Panc1 (cell line): ENCODE measurements around the gene UNC119B.

Source experiments
- POLR2AphosphoS5 ChIP-seq: IDR thresholded peaks from 2 replicates; pipeline ENCODE4 v1.6.1; 2012; ENCODE audit warnings: mild to moderate bottlenecking, low read depth, low read length, moderate library complexity
- REST ChIP-seq, 2 experiments: IDR thresholded peaks; 2 replicates each; pipeline ENCODE4 v1.6.1; 2011 to 2012; ENCODE audit warnings: low read depth in 2 of 2, control low read depth in 1 of 2, low read length in 1 of 2, mild to moderate bottlenecking in 1 of 2, moderate library complexity in 1 of 2; ENCODE audit not compliant: insufficient read depth in 1 of 2
- SIN3A ChIP-seq: IDR thresholded peaks from 2 replicates; pipeline ENCODE4 v1.6.1; 2012; ENCODE audit warnings: low read depth, mild to moderate bottlenecking, low read length, moderate library complexity, borderline replicate concordance; ENCODE audit not compliant: insufficient read depth
- TCF7L2 ChIP-seq: IDR thresholded peaks from 2 replicates; pipeline ENCODE4 v1.6.1; 2011; ENCODE audit warnings: mild to moderate bottlenecking, low read depth, low read length, inconsistent platforms
- TF ChIP-seq, protein P1 (sequence below): fragments of 450-650 bp; IDR thresholded peaks from 2 replicates; pipeline ENCODE4 v1.5.1; 2017; ENCODE audit warnings: mild to moderate bottlenecking

GRCh38 chr12:120733574-120733973, 23.3 kb downstream of the UNC119B start:
- TF ChIP-seq SIN3A (no peak), POLR2AphosphoS5 (no peak), TCF7L2 (no peak), REST (IDR thresholded peaks at IDR 0.05; ENCODE audit: insufficient read depth in 1 of 2, low read depth in 2 of 2, low read length in 1 of 2) (no peak)
- TF ChIP-seq, protein P1, sequence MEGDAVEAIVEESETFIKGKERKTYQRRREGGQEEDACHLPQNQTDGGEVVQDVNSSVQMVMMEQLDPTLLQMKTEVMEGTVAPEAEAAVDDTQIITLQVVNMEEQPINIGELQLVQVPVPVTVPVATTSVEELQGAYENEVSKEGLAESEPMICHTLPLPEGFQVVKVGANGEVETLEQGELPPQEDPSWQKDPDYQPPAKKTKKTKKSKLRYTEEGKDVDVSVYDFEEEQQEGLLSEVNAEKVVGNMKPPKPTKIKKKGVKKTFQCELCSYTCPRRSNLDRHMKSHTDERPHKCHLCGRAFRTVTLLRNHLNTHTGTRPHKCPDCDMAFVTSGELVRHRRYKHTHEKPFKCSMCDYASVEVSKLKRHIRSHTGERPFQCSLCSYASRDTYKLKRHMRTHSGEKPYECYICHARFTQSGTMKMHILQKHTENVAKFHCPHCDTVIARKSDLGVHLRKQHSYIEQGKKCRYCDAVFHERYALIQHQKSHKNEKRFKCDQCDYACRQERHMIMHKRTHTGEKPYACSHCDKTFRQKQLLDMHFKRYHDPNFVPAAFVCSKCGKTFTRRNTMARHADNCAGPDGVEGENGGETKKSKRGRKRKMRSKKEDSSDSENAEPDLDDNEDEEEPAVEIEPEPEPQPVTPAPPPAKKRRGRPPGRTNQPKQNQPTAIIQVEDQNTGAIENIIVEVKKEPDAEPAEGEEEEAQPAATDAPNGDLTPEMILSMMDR, result no peak
